SK-N-MC (cell line): ENCODE measurements around the gene AHSG.

ENCODE experiments used
- DNase-seq: peaks from one replicate; pipeline ENCODE4 v3.0.0-alpha.2; 2011; ENCODE audit warnings: low read depth, low spot score
- H3K27ac ChIP-seq: fragments of 200-600 bp; sonication (generic); 2 replicates; pipeline ENCODE4 v1.5.1; 2016; ENCODE audit warnings: mixed run types
- H3K36me3 ChIP-seq: fragments of 200-600 bp; sonication (generic); 2 replicates; pipeline ENCODE4 v1.6.1; 2017; ENCODE audit warnings: antibody characterized with exemption, low read length, mixed read lengths; ENCODE audit not compliant: insufficient read depth
- H3K4me3 ChIP-seq: fragments of 200-600 bp; sonication (generic); 2 replicates; pipeline ENCODE4 v1.5.1; 2016
- H3K9ac ChIP-seq: fragments of 200-600 bp; sonication (generic); 2 replicates; pipeline ENCODE4 v1.8.0; 2017; ENCODE audit warnings: mixed run types, mixed read lengths; ENCODE audit not compliant: insufficient read length
- H3K9me3 ChIP-seq: fragments of 200-600 bp; sonication (generic); 2 replicates; pipeline ENCODE4 v1.6.1; 2017; ENCODE audit warnings: low read depth, mild to moderate bottlenecking, antibody characterized with exemption, low read length, moderate library complexity, mixed read lengths
- EZH2 ChIP-seq: fragments of 200-600 bp; sonication (generic); IDR thresholded peaks from one replicate; pipeline ENCODE4 v1.6.1; 2017; ENCODE audit warnings: antibody characterized with exemption
- FOXP2 ChIP-seq: optimal IDR thresholded peaks from 2 replicates; pipeline ENCODE3; 2011; ENCODE audit warnings: mild to moderate bottlenecking, moderate library complexity; ENCODE audit not compliant: insufficient read depth; ENCODE audit errors: extremely low read length, control extremely low read depth
- POLR2AphosphoS5 ChIP-seq: IDR thresholded peaks from 2 replicates; pipeline ENCODE4 v1.6.1; 2012; ENCODE audit warnings: mild to moderate bottlenecking, low read depth, low read length, borderline replicate concordance

The AHSG gene

GRCh38 chr3:186618318-186618938 is 5.6 kb downstream of the AHSG start:
- DNase-seq = no peak
- Histone ChIP-seq H3K36me3 (no peaks in the 10 kb centered on the region), H3K27ac (no peak overlapping the region), H3K9ac (no peak overlapping the region), H3K9me3 (no peaks in the 10 kb centered on the region), H3K4me3 (no peak overlapping the region)
- TF ChIP-seq FOXP2 = no peak

GRCh38 chr3:186619787-186620212 is 6.9 kb downstream of the AHSG start:
- TF ChIP-seq FOXP2 = no peak
- TF ChIP-seq POLR2AphosphoS5 = no peak
- Histone ChIP-seq H3K9ac (no peak overlapping the region), H3K9me3 (no peaks in the 10 kb centered on the region), H3K4me3 (no peak overlapping the region), H3K27ac (no peak overlapping the region), H3K36me3 (no peaks in the 10 kb centered on the region)
- DNase-seq = no peak

GRCh38 chr3:186620213-186621092 is 7.6 kb downstream of the AHSG start:
- DNase-seq = no peak
- Histone ChIP-seq H3K4me3 (no peak overlapping the region), H3K27ac (no peak overlapping the region), H3K36me3 (no peaks in the 10 kb centered on the region), H3K9ac (no peak overlapping the region), H3K9me3 (no peaks in the 10 kb centered on the region)
- no peak for TF ChIP-seq FOXP2
- TF ChIP-seq POLR2AphosphoS5 = no peak
- TF ChIP-seq EZH2 = no peak

GRCh38 chr3:186621894-186622650 is 9.2 kb downstream of the AHSG start:
- H3K27ac ChIP-seq = no peak overlapping the region
- H3K9ac ChIP-seq = no peak overlapping the region
- TF ChIP-seq FOXP2 (no peak), EZH2 (no peak), POLR2AphosphoS5 (no peak)
- H3K4me3 ChIP-seq = no peak overlapping the region
- DNase-seq = no peak
- no peaks in the 10 kb centered on the region for H3K36me3 ChIP-seq
- no peaks in the 10 kb centered on the region for H3K9me3 ChIP-seq

GRCh38 chr3:186622651-186623310 is 9.9 kb downstream of the AHSG start:
- H3K27ac ChIP-seq = no peak overlapping the region
- H3K4me3 ChIP-seq = no peak overlapping the region
- no peak overlapping the region for H3K9ac ChIP-seq
- no peaks in the 10 kb centered on the region for H3K9me3 ChIP-seq
- no peak for TF ChIP-seq POLR2AphosphoS5
- TF ChIP-seq FOXP2 = no peak
- no peak for TF ChIP-seq EZH2
- no peak for DNase-seq
- no peaks in the 10 kb centered on the region for H3K36me3 ChIP-seq

- no peaks in the 10 kb centered on the region for H3K9me3 ChIP-seq
- no peak for DNase-seq
- no peak overlapping the region for H3K27ac ChIP-seq
- H3K36me3 ChIP-seq = no peaks in the 10 kb centered on the region
- TF ChIP-seq FOXP2 (no peak), EZH2 (no peak), POLR2AphosphoS5 (no peak)
- H3K9ac ChIP-seq = no peak overlapping the region
- no peak overlapping the region for H3K4me3 ChIP-seq
These were observed 11.7 kb downstream of the AHSG start for GRCh38 chr3:186624598-186624997.

GRCh38 chr3:186625600-186626042 is 12.8 kb downstream of the AHSG start:
- no peak overlapping the region for H3K27ac ChIP-seq
- no peak overlapping the region for H3K9ac ChIP-seq
- no peaks in the 10 kb centered on the region for H3K9me3 ChIP-seq
- DNase-seq = no peak
- no peaks in the 10 kb centered on the region for H3K36me3 ChIP-seq
- TF ChIP-seq FOXP2 = no peak
- no peak for TF ChIP-seq POLR2AphosphoS5
- TF ChIP-seq EZH2 = no peak
- no peak overlapping the region for H3K4me3 ChIP-seq
